GM18507 (cell line): ENCODE data around the gene SH3GL3.

Source experiments
- DNase-seq: peaks from one replicate; pipeline ENCODE4 v3.0.0; 2011; ENCODE audit warnings: low read depth; ENCODE audit not compliant: insufficient read length; ENCODE audit errors: extremely low spot score
- FAIRE-seq: peaks from 2 replicates; lab custom pipeline; 2011; peaks lifted over from hg19 to GRCh38; lab: Jason Lieb, UNC

Gene SH3GL3

GRCh38 chr15:83602021-83602420, 154.9 kb downstream of the SH3GL3 start:
- FAIRE-seq (no peak), DNase-seq (no peak)

- FAIRE-seq (no peak), DNase-seq (no peak)
These were observed 157.4 kb downstream of the SH3GL3 start for GRCh38 chr15:83604549-83604948.

GRCh38 chr15:83605111-83605945, 158.2 kb downstream of the SH3GL3 start:
- no peak for FAIRE-seq
- no peak for DNase-seq

- DNase-seq = no peak
These were observed 163.0 kb downstream of the SH3GL3 start for GRCh38 chr15:83610132-83610531.

GRCh38 chr15:83610901-83611685, 164.0 kb downstream of the SH3GL3 start:
- DNase-seq (no peak), FAIRE-seq (no peak)

More at GRCh38 chr15:83610132-83610531, 163.0 kb downstream of the SH3GL3 start:
- FAIRE-seq = no peak

GRCh38 chr15:83612226-83612625, 165.1 kb downstream of the SH3GL3 start:
- DNase-seq (no peak), FAIRE-seq (no peak)

- no peak for FAIRE-seq
- no peak for DNase-seq
These were observed 165.9 kb downstream of the SH3GL3 start for GRCh38 chr15:83612898-83613635.

GRCh38 chr15:83613714-83614113, 166.6 kb downstream of the SH3GL3 start:
- FAIRE-seq (no peak), DNase-seq (no peak)

GRCh38 chr15:83616840-83617239, 169.7 kb downstream of the SH3GL3 start:
- FAIRE-seq (no peak), DNase-seq (no peak)

- no peak for FAIRE-seq
These were observed 179.1 kb downstream of the SH3GL3 start for GRCh38 chr15:83626171-83626802.

GRCh38 chr15:83631534-83631933, 184.4 kb downstream of the SH3GL3 start:
- FAIRE-seq = no peak
- no peak for DNase-seq

More at GRCh38 chr15:83626171-83626802, 179.1 kb downstream of the SH3GL3 start:
- DNase-seq = no peak

GRCh38 chr15:83643201-83643600, 196.1 kb downstream of the SH3GL3 start:
- FAIRE-seq = no peak
- no peak for DNase-seq

GRCh38 chr15:83644439-83644838, 197.3 kb downstream of the SH3GL3 start:
- no peak for FAIRE-seq

GRCh38 chr15:83650831-83651230, 203.7 kb downstream of the SH3GL3 start:
- DNase-seq (no peak), FAIRE-seq (no peak)

More at GRCh38 chr15:83644439-83644838, 197.3 kb downstream of the SH3GL3 start:
- DNase-seq = no peak

GRCh38 chr15:83651541-83651940, 204.4 kb downstream of the SH3GL3 start:
- no peak for DNase-seq

GRCh38 chr15:83652626-83653204, 205.6 kb downstream of the SH3GL3 start:
- DNase-seq (no peak), FAIRE-seq (no peak)

More at GRCh38 chr15:83651541-83651940, 204.4 kb downstream of the SH3GL3 start:
- no peak for FAIRE-seq

GRCh38 chr15:83653288-83653638, 206.1 kb downstream of the SH3GL3 start:
- FAIRE-seq = no peak
- DNase-seq = no peak

- FAIRE-seq (no peak), DNase-seq (no peak)
These were observed 206.7 kb downstream of the SH3GL3 start, which contains the start of gene ADAMTSL3 for GRCh38 chr15:83653639-83654378. Gene ADAMTSL3, plus strand, starts transcription at chr15:83654123. Its CDS starts 1,639 bp downstream, at chr15:83655762.
